ENCODE data around the gene TNFRSF9. TPM values are rescaled to one million over a fixed set of nuclear protein-coding genes. Genes with fewer than 3 reads are reported as not detected.
"Not testable (repeated sequence)": the region's sequence is repeated elsewhere in the genome, so short reads cannot be mapped to it uniquely, and the experiment has no call there.

Gene TNFRSF9
- total and polyA plus RNA-seq, 10 donors: 2.2 to 11.7 (median 3.5) TPM

- H3K4me1 ChIP-seq: peaks cover 8 to 21% (median 13%) of the 10 kb centered on the region in 6 donors
- peak; percentile 98 for DNase-seq
- H3K36me3 ChIP-seq: no peaks in the 10 kb centered on the region
- no peaks in the 10 kb centered on the region for H3K27me3 ChIP-seq (replicated peaks in 1 of 7)
- intact Hi-C loops (cut with DNase I; ENCODE audit: low total_unique reads): no loop called here
- H3K9me3 ChIP-seq: no peaks in the 10 kb centered on the region
- TF ChIP-seq POLR2AphosphoS5 (IDR thresholded peaks at IDR 0.05): peak; percentile 91 to 96 (median 94)
- TF ChIP-seq POLR2A (IDR thresholded peaks at IDR 0.05): peak in 1 of 3 donors; percentile 56
- TF ChIP-seq, protein P1, sequence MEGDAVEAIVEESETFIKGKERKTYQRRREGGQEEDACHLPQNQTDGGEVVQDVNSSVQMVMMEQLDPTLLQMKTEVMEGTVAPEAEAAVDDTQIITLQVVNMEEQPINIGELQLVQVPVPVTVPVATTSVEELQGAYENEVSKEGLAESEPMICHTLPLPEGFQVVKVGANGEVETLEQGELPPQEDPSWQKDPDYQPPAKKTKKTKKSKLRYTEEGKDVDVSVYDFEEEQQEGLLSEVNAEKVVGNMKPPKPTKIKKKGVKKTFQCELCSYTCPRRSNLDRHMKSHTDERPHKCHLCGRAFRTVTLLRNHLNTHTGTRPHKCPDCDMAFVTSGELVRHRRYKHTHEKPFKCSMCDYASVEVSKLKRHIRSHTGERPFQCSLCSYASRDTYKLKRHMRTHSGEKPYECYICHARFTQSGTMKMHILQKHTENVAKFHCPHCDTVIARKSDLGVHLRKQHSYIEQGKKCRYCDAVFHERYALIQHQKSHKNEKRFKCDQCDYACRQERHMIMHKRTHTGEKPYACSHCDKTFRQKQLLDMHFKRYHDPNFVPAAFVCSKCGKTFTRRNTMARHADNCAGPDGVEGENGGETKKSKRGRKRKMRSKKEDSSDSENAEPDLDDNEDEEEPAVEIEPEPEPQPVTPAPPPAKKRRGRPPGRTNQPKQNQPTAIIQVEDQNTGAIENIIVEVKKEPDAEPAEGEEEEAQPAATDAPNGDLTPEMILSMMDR (IDR thresholded peaks at IDR 0.05 in 8 of 11, conservative IDR thresholded peaks at IDR 0.05 in 3 of 11): peak in 2 of 11 experiments; percentile 17 to 19
- WGBS, 5 donors: 0 to 5% (median 1%) methylated on average over 34 to 65 of the region's 65 CpGs
- peak overlapping the region; percentile 84 to 96 (median 93) for H3K27ac ChIP-seq
- H3K4me3 ChIP-seq: peak overlapping the region; percentile 44 to 74 (median 56)
Measured at GRCh38 chr1:7953850-7954609, 13.4 kb upstream of the TNFRSF9 start.

- DNase-seq; intact Hi-C loops (cut with DNase I; ENCODE audit: low total_unique reads); H3K27ac ChIP-seq; H3K9me3 ChIP-seq; H3K36me3 ChIP-seq; H3K27me3 ChIP-seq (replicated peaks in 1 of 7); H3K4me3 ChIP-seq: not testable (repeated sequence)
- peaks cover 8 to 21% (median 13%) of the 10 kb centered on the region in 6 donors for H3K4me1 ChIP-seq
- 80 to 91% methylated on average over 7 to 27 of the region's 30 CpGs; no CpG with 5 or more reads in 3 of the 5 donors for WGBS, 5 donors
Measured at GRCh38 chr1:7952791-7953190, 12.2 kb upstream of the TNFRSF9 start.

DNA sequence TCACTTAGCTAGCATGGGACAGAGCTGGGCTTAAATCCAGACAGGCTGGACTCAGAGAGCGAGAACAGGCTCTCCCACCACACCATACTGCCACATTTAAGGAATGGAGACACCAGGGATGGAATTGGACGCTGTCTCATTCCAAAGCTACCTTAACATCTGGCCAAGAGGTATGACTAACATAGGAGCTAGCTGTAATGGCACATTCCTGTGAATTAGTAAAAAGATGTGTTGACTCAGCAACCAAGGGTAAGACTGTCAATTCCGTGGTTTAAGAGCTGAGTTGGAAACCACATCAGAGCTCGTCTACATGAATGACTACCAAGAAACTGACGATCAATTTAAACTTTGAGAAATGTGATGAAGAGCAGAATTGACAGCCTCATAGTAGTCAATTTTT is 8.3 kb upstream of the TNFRSF9 start:
- intact Hi-C loops (cut with DNase I; ENCODE audit: low total_unique reads): no loop called here
- H3K9me3 ChIP-seq: no peaks in the 10 kb centered on the region
- H3K36me3 ChIP-seq: no peaks in the 10 kb centered on the region
- peaks cover 0 to 21% (median 8%) of the 10 kb centered on the region in 6 donors for H3K4me1 ChIP-seq
- WGBS, 5 donors: 54 to 65% (median 60%) methylated on average over 5 of the region's 5 CpGs
- TF ChIP-seq POLR2A (IDR thresholded peaks at IDR 0.05) (no peak), POLR2AphosphoS5 (IDR thresholded peaks at IDR 0.05) (no peak)
- TF ChIP-seq, protein P1 (IDR thresholded peaks at IDR 0.05 in 8 of 11, conservative IDR thresholded peaks at IDR 0.05 in 3 of 11): no peak
- no peak overlapping the region for H3K4me3 ChIP-seq
- DNase-seq: no peak
- peak overlapping the region in 4 of 8 donors; percentile 35 to 54 (median 43) for H3K27ac ChIP-seq
- H3K27me3 ChIP-seq (replicated peaks in 1 of 7): no peaks in the 10 kb centered on the region

DNA sequence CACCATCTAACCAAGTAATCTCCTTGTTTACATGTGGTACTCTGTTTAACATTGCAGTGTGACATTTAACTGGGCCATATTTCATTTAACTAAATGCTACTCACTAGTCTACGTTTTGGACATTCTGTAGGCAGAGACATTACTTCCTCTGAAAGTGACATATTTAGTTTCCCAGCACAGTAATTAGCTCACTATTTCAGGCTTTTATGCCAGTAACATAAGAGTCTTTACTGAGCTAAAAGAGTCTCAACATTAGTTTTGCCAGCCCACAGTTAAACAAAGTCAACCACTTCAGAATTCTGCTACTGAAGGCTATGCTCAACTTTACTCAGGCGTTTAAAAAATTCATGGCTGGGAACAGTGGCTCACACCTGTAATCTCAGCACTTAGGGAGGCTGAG is 2.6 kb upstream of the TNFRSF9 start:
- H3K9me3 ChIP-seq: no peaks in the 10 kb centered on the region
- no peak for TF ChIP-seq POLR2AphosphoS5 (IDR thresholded peaks at IDR 0.05)
- H3K4me1 ChIP-seq: peaks cover 12 to 62% (median 38%) of the 10 kb centered on the region in 6 donors
- peak overlapping the region in 1 of 8 donors; percentile 61 for H3K4me3 ChIP-seq
- H3K36me3 ChIP-seq: no peaks in the 10 kb centered on the region
- 36 to 53% (median 47%) methylated on average over 2 of the region's 2 CpGs for WGBS, 5 donors
- peak overlapping the region in 7 of 8 donors; percentile 76 to 94 (median 84) for H3K27ac ChIP-seq
- DNase-seq: no peak
- intact Hi-C loops (cut with DNase I; ENCODE audit: low total_unique reads): no loop called here
- H3K27me3 ChIP-seq (replicated peaks in 1 of 7): peaks cover 0 to 28% (median 3%) of the 10 kb centered on the region in 7 donors

- DNase-seq: peak; percentile 91
- 4 to 6% (median 5%) methylated on average over 37 to 40 of the region's 40 CpGs for WGBS, 5 donors
- TF ChIP-seq POLR2A (IDR thresholded peaks at IDR 0.05) (no peak), POLR2AphosphoS5 (IDR thresholded peaks at IDR 0.05) (peak; percentile 19 to 82 (median 74))
- TF ChIP-seq, protein P1 (IDR thresholded peaks at IDR 0.05 in 8 of 11, conservative IDR thresholded peaks at IDR 0.05 in 3 of 11): peak in 7 of 11 experiments; percentile 14 to 56 (median 40)
- H3K36me3 ChIP-seq: no peaks in the 10 kb centered on the region
- peaks cover 12 to 62% (median 38%) of the 10 kb centered on the region in 6 donors for H3K4me1 ChIP-seq
- H3K27me3 ChIP-seq (replicated peaks in 1 of 7): peaks cover 0 to 31% (median 3%) of the 10 kb centered on the region in 7 donors
- peak overlapping the region; percentile 28 to 94 (median 80) for H3K27ac ChIP-seq
- H3K9me3 ChIP-seq: no peaks in the 10 kb centered on the region
- peak overlapping the region; percentile 6 to 61 (median 28) for H3K4me3 ChIP-seq
- intact Hi-C loops (cut with DNase I; ENCODE audit: low total_unique reads): no loop called here
Measured at GRCh38 chr1:7942214-7942921, 1.7 kb upstream of the TNFRSF9 start.
